OCI-LY3 (cell line): Measurements from ENCODE around the gene CIZ1.

Experiments used
- CTCF ChIP-seq: fragments of 200-600, 300-600 bp; sonication (generic); IDR thresholded peaks from 2 replicates; pipeline ENCODE4 v1.5.1; 2014; ENCODE audit warnings: antibody characterized with exemption, low read length, low read depth
- EZH2phosphoT487 ChIP-seq: fragments of 200-600 bp; shearing (Covaris generic); IDR thresholded peaks from 2 replicates; pipeline ENCODE4 v1.6.1; 2018; ENCODE audit warnings: antibody characterized with exemption, mixed run types, low read depth

- no peak for TF ChIP-seq CTCF
- TF ChIP-seq EZH2phosphoT487: no peak
These were observed 62.4 kb downstream of the CIZ1 start for GRCh38 chr9:128128836-128129590.
